Upper lobe of left lung (tissue), 6 donors: Measurements from ENCODE around the gene ATF6. TPM values are rescaled to one million over a fixed set of nuclear protein-coding genes. Genes with fewer than 3 reads are reported as not detected.

Experiments used
- ATAC-seq, 2 donors: fragments of 200-7000 bp; cut with Tn5 transposase; one replicate each; pipeline ENCODE4 v1.9.1; 2022; ENCODE audit warnings: mild to moderate bottlenecking in 2 of 2, moderate library complexity in 2 of 2; ENCODE audit not compliant: low FRiP score in 2 of 2
- DNase-seq, 2 donors: peaks; one replicate each; pipeline ENCODE4 v3.0.0-alpha.2; 2019 to 2020
- H3K27ac ChIP-seq, 4 donors: fragments of 200-600 bp; sonication (generic); one replicate each; pipeline ENCODE4 v1.5.1; 2016 to 2019
- H3K27me3 ChIP-seq, 4 donors: fragments of 200-600 bp; sonication (generic); one replicate each; pipeline ENCODE4 v1.5.1; 2017 to 2019
- H3K36me3 ChIP-seq, 4 donors: fragments of 200-600 bp; sonication (generic); one replicate each; pipeline ENCODE4 v1.5.1; 2016 to 2019
- H3K4me1 ChIP-seq, 4 donors: fragments of 200-600 bp; sonication (generic); one replicate each; pipeline ENCODE4 v1.5.1; 2018 to 2019
- H3K4me3 ChIP-seq, 4 donors: fragments of 200-600 bp; sonication (generic); one replicate each; pipeline ENCODE4 v1.5.1; 2017 to 2019; ENCODE audit warnings: mild to moderate bottlenecking in 2 of 4, moderate library complexity in 1 of 4
- H3K9me3 ChIP-seq, 4 donors: fragments of 200-600 bp; sonication (generic); one replicate each; pipeline ENCODE4 v1.5.1; 2018 to 2019
- EP300 ChIP-seq, 4 donors: sonication (generic); formaldehyde crosslinking; IDR thresholded peaks; one replicate each; pipeline ENCODE4 v1.5.1; 2017; ENCODE audit warnings: antibody characterized with exemption in 4 of 4, control low read depth in 2 of 4
- POLR2A ChIP-seq, 4 donors: fragments of 450-650 bp; IDR thresholded peaks; one replicate each; pipeline ENCODE4 v1.5.1; 2016 to 2017; ENCODE audit warnings: antibody characterized with exemption in 4 of 4, mild to moderate bottlenecking in 2 of 4
- POLR2AphosphoS5 ChIP-seq, 2 donors: sonication (generic); formaldehyde crosslinking; IDR thresholded peaks; one replicate each; pipeline ENCODE4 v1.5.1; 2017; ENCODE audit warnings: antibody characterized with exemption in 2 of 2
- WGBS, 2 donors: methylation state at CpG; one replicate each; pipeline ENCODE4 v1.1.5; 2017 to 2018; 5-methylcytosine and 5-hydroxymethylcytosine counted together
- total RNA-seq, 6 donors: library from RNA; depleted of rRNA in 4 of 6; stranded (reverse); fragments of >200 nt in 4 of 6; gene quantifications; one replicate each; pipeline versions ENCODE4 v1.1.0 to v1.2.1, GENCODE V29; 2016 to 2021
- TF ChIP-seq, protein P1 (sequence below), 6 experiments: fragments of 450-650 bp in 4 of 6; fragments of 200-600 bp in 2 of 6; sonication (generic) in 2 of 6; IDR thresholded peaks; one replicate each; pipeline ENCODE4 v1.5.1; 2016 to 2019; ENCODE audit warnings: antibody characterized with exemption in 6 of 6
- donor health status: DM: no; HTN: no; CAD: no; lungs with moderate emphysema.
- donor health status: DM: no; HTN: yes; CAD: no; lungs with severe emphysema.

ATF6 gene
- total RNA-seq, 6 donors from 2014 or later: 14.2 to 36.7 (median 27.0) TPM

GRCh38 chr1:161994175-161994668 lies 228.1 kb downstream of the ATF6 start:
- 54 to 79% methylated on average over 7 to 9 of the region's 9 CpGs for WGBS, 2 donors
- DNase-seq (no peak), ATAC-seq (peak in 1 of 2 donors; percentile 71)
- Histone ChIP-seq H3K36me3 (no peaks in the 10 kb centered on the region), H3K9me3 (no peaks in the 10 kb centered on the region), H3K4me3 (no peak overlapping the region), H3K27ac (no peak overlapping the region), H3K4me1 (peaks cover 0 to 4% (median 1%) of the 10 kb centered on the region in 4 donors), H3K27me3 (no peaks in the 10 kb centered on the region)
- TF ChIP-seq EP300 (IDR thresholded peaks at IDR 0.05) (no peak), POLR2AphosphoS5 (IDR thresholded peaks at IDR 0.05) (no peak), POLR2A (IDR thresholded peaks at IDR 0.05) (no peak)
- TF ChIP-seq, protein P1, sequence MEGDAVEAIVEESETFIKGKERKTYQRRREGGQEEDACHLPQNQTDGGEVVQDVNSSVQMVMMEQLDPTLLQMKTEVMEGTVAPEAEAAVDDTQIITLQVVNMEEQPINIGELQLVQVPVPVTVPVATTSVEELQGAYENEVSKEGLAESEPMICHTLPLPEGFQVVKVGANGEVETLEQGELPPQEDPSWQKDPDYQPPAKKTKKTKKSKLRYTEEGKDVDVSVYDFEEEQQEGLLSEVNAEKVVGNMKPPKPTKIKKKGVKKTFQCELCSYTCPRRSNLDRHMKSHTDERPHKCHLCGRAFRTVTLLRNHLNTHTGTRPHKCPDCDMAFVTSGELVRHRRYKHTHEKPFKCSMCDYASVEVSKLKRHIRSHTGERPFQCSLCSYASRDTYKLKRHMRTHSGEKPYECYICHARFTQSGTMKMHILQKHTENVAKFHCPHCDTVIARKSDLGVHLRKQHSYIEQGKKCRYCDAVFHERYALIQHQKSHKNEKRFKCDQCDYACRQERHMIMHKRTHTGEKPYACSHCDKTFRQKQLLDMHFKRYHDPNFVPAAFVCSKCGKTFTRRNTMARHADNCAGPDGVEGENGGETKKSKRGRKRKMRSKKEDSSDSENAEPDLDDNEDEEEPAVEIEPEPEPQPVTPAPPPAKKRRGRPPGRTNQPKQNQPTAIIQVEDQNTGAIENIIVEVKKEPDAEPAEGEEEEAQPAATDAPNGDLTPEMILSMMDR (IDR thresholded peaks at IDR 0.05): no peak

GRCh38 chr1:161997152-161997551 lies 231.0 kb downstream of the ATF6 start:
- Histone ChIP-seq H3K27ac (no peak overlapping the region), H3K9me3 (no peaks in the 10 kb centered on the region), H3K4me1 (no peaks in the 10 kb centered on the region), H3K27me3 (no peaks in the 10 kb centered on the region), H3K4me3 (no peak overlapping the region), H3K36me3 (no peaks in the 10 kb centered on the region)
- ATAC-seq (no peak), DNase-seq (no peak)
- no peak for TF ChIP-seq EP300 (IDR thresholded peaks at IDR 0.05)
- TF ChIP-seq, protein P1 (IDR thresholded peaks at IDR 0.05): no peak
- TF ChIP-seq POLR2A (IDR thresholded peaks at IDR 0.05): no peak
- no peak for TF ChIP-seq POLR2AphosphoS5 (IDR thresholded peaks at IDR 0.05)
- 90 to 94% methylated on average over 1 of the region's 1 CpG for WGBS, 2 donors

DNA sequence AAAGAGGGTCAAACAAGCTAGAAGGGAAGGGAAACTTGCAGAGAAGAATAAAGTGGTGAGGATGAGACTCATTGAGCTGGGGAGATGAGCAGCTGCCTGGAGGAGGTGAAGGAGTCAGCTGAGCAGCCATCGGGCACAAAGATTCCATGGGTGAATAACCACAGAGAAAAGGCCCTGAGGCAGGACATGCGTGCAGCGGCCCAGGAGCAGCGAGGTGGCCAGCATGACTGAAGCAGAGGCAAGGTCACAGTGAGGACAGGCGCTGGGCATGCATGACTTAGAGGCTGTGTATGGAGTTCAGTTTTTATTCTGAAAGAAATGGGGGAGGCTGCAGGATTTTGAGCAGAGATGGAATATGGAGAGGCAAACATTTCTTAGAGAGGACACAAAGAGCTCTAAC lies 232.7 kb downstream of the ATF6 start:
- 93% methylated on average over 5 of the region's 5 CpGs for WGBS, 2 donors
- H3K4me3 ChIP-seq: no peak overlapping the region
- no peaks in the 10 kb centered on the region for H3K36me3 ChIP-seq
- ATAC-seq (no peak), DNase-seq (peak in 1 of 2 donors; percentile 47)
- H3K27me3 ChIP-seq: no peaks in the 10 kb centered on the region
- H3K4me1 ChIP-seq: peaks cover 0 to 4% (median 0%) of the 10 kb centered on the region in 4 donors
- no peaks in the 10 kb centered on the region for H3K9me3 ChIP-seq
- TF ChIP-seq POLR2AphosphoS5 (IDR thresholded peaks at IDR 0.05) (no peak), POLR2A (IDR thresholded peaks at IDR 0.05) (no peak), EP300 (IDR thresholded peaks at IDR 0.05) (no peak)
- TF ChIP-seq, protein P1 (IDR thresholded peaks at IDR 0.05): no peak
- H3K27ac ChIP-seq: no peak overlapping the region

- ATAC-seq (no peak), DNase-seq (no peak)
- no peak overlapping the region for H3K4me3 ChIP-seq
- WGBS, 2 donors: 57 to 66% methylated on average over 8 of the region's 8 CpGs
- H3K27ac ChIP-seq: peak overlapping the region in 1 of 4 donors; percentile 21
- H3K4me1 ChIP-seq: peaks cover 0 to 11% (median 0%) of the 10 kb centered on the region in 4 donors
- TF ChIP-seq, protein P1 (IDR thresholded peaks at IDR 0.05): no peak
- TF ChIP-seq EP300 (IDR thresholded peaks at IDR 0.05): no peak
- TF ChIP-seq POLR2AphosphoS5 (IDR thresholded peaks at IDR 0.05): no peak
- no peak for TF ChIP-seq POLR2A (IDR thresholded peaks at IDR 0.05)
- no peaks in the 10 kb centered on the region for H3K36me3 ChIP-seq
- H3K9me3 ChIP-seq: no peaks in the 10 kb centered on the region
- H3K27me3 ChIP-seq: no peaks in the 10 kb centered on the region
Measured at GRCh38 chr1:161999301-162000052, 233.4 kb downstream of the ATF6 start.
